KMS-11 (cell line): Measurements from ENCODE around the gene LIMA1.

Source experiments
- H2AFZ ChIP-seq: fragments of 200-600 bp; sonication (generic); 2 replicates; pipeline ENCODE4 v1.6.1; 2016; ENCODE audit warnings: antibody characterized with exemption, mixed run types, low read depth
- H3K27ac ChIP-seq: fragments of 200-600 bp; sonication (generic); 2 replicates; pipeline ENCODE4 v1.6.1; 2016; ENCODE audit warnings: mild to moderate bottlenecking, mixed run types
- H3K27me3 ChIP-seq: fragments of 200-600 bp; sonication (generic); 2 replicates; pipeline ENCODE4 v1.6.1; 2017; ENCODE audit warnings: mild to moderate bottlenecking, low read depth, mixed run types, moderate library complexity; ENCODE audit not compliant: insufficient read depth
- H3K36me3 ChIP-seq: fragments of 200-600 bp; sonication (generic); 2 replicates; pipeline ENCODE4 v1.6.1; 2017; ENCODE audit warnings: mild to moderate bottlenecking, mixed run types; ENCODE audit not compliant: insufficient read depth
- H3K4me1 ChIP-seq: fragments of 200-600 bp; sonication (generic); 2 replicates; pipeline ENCODE4 v1.6.1; 2016; ENCODE audit warnings: mild to moderate bottlenecking, low read depth, mixed run types; ENCODE audit not compliant: poor library complexity, severe bottlenecking
- H3K4me2 ChIP-seq: fragments of 200-600 bp; sonication (generic); 2 replicates; pipeline ENCODE4 v1.7.0; 2016; ENCODE audit warnings: mild to moderate bottlenecking, mixed run types
- H3K4me3 ChIP-seq: fragments of 200-600 bp; sonication (generic); IDR thresholded peaks from 2 replicates; pipeline ENCODE4 v1.6.1; 2017; ENCODE audit warnings: low read depth, low read length, mixed read lengths; ENCODE audit not compliant: insufficient read depth
- H3K79me2 ChIP-seq: fragments of 200-600 bp; sonication (generic); 2 replicates; pipeline ENCODE4 v1.6.1; 2016; ENCODE audit warnings: low read depth, mixed run types; ENCODE audit not compliant: insufficient read depth
- H3K9ac ChIP-seq: fragments of 200-600 bp; sonication (generic); 2 replicates; pipeline ENCODE4 v1.6.1; 2016; ENCODE audit warnings: mild to moderate bottlenecking, mixed run types
- H4K20me1 ChIP-seq: fragments of 200-600 bp; sonication (generic); 2 replicates; pipeline ENCODE4 v1.6.1; 2016; ENCODE audit warnings: mild to moderate bottlenecking, mixed run types; ENCODE audit not compliant: insufficient read depth
- CTCF ChIP-seq: fragments of 200-600 bp; sonication (generic); conservative IDR thresholded peaks from 2 replicates; pipeline ENCODE4 v1.6.1; 2017; ENCODE audit warnings: low read depth, mild to moderate bottlenecking, antibody characterized with exemption, low read length, moderate library complexity, mixed read lengths

The LIMA1 gene

DNA sequence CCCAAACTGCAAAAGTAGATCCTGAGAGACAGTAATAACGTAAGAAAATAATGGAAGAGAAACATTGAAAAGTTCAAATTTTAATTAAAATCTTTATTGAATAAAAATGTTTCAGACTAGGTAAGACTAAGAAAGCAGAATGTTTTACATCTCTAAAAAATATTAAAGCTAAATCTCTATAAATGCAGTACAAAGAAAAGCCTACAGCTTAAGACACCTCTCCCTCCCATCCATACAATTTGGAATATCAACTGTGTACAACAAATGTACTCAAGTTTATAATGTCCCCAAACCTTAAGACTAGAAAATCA is 107.6 kb downstream of the LIMA1 start:
- no peak overlapping the region for H2AFZ ChIP-seq
- no peaks in the 10 kb centered on the region for H4K20me1 ChIP-seq
- TF ChIP-seq CTCF, result no peak; the same call in none of the 2 replicates
- no peaks in the 10 kb centered on the region for H3K79me2 ChIP-seq
- H3K36me3 ChIP-seq, result no peaks in the 10 kb centered on the region
- H3K9ac ChIP-seq, result no peak overlapping the region
- H3K27ac ChIP-seq, result no peak overlapping the region
- H3K4me1 ChIP-seq, result no peaks in the 10 kb centered on the region
- no peak overlapping the region for H3K4me3 ChIP-seq
- no peaks in the 10 kb centered on the region for H3K27me3 ChIP-seq
- H3K4me2 ChIP-seq, result no peak overlapping the region

DNA sequence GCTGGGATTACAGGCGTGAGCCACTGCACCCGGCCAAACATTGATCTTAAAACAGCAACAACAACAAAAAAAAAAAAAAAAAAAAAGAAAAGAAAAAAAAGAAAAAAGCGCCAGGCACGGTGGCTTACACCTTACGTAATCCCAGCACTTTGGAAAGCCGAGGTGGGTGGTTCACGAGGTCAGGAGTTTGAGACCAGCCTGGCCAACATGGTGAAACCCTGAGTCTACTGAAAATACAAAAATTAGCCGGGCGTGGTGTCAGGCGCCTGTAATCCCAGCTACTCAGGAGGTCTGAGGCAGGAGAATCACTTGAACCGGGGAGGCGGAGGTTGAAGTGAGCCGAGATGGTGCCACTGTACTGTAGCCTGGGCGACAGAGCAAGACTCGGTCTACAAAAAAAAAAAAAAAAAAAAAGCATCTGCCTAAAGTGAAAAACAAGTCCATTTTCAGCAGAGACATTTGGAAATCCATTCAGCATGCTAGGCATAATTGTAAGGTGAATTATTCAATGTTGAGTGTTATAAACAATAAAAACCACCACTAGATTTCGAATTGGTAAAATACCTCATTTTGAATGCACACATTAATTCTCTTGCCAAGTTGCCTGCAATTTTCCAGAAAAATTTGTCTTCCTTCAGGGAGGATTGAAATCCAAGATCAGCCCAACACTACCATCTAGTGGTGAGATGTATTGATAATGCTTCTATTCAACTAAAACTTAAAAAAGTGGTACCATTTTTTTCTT is 108.2 kb downstream of the LIMA1 start:
- Histone ChIP-seq H3K79me2 (no peaks in the 10 kb centered on the region), H3K27ac (no peak overlapping the region), H3K4me2 (no peak overlapping the region), H3K36me3 (no peaks in the 10 kb centered on the region), H3K4me3 (no peak overlapping the region), H2AFZ (no peak overlapping the region), H4K20me1 (no peaks in the 10 kb centered on the region), H3K4me1 (no peaks in the 10 kb centered on the region), H3K27me3 (no peaks in the 10 kb centered on the region), H3K9ac (no peak overlapping the region)
- TF ChIP-seq CTCF, result peak; percentile 85

- no peaks in the 10 kb centered on the region for H3K36me3 ChIP-seq
- peaks cover 38% of the 10 kb centered on the region; the same call in 1 of the 2 replicates for H3K79me2 ChIP-seq
- peaks cover 13% of the 10 kb centered on the region for H3K4me1 ChIP-seq
- H3K4me3 ChIP-seq, result no peak within 1 kb of the TSS
- H3K27ac ChIP-seq, result peak within 1 kb of the TSS; percentile 61
- H2AFZ ChIP-seq, result peak within 1 kb of the TSS; percentile 92
- no peaks in the 10 kb centered on the region for H3K27me3 ChIP-seq
- peak within 1 kb of the TSS; percentile 97 for H3K4me2 ChIP-seq
- TF ChIP-seq CTCF, result peak; percentile 31; the same call in 1 of the 2 replicates
- no peaks in the 10 kb centered on the region for H4K20me1 ChIP-seq
- peak within 1 kb of the TSS; percentile 82 for H3K9ac ChIP-seq
These were observed 116.1 kb downstream of the LIMA1 start, which contains the start of gene CERS5 for GRCh38 chr12:50167049-50167828. CERS5 (minus strand) TSS chr12:50167369; CDS start chr12:50167297, 72 bp downstream.

DNA sequence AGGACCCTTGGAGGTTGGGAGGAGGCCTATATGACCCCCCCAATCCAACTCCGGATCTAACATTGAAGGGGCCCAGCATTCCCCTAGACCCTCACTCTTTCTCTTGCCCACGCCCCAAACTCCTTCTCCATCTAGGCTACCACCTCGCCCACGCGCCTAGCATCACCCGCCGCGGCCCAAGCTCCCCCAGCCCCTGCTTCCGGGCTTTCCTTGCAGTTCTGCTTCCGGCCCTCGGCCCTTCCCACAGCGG is 116.6 kb downstream of the LIMA1 start:
- H3K9ac ChIP-seq, result peak overlapping the region; percentile 82
- H2AFZ ChIP-seq, result peak overlapping the region; percentile 92
- no peaks in the 10 kb centered on the region for H4K20me1 ChIP-seq
- H3K27me3 ChIP-seq, result no peaks in the 10 kb centered on the region
- H3K79me2 ChIP-seq, result peaks cover 38% of the 10 kb centered on the region; the same call in 1 of the 2 replicates
- H3K4me3 ChIP-seq, result no peak overlapping the region
- peak overlapping the region; percentile 97 for H3K4me2 ChIP-seq
- peak overlapping the region; percentile 61 for H3K27ac ChIP-seq
- H3K4me1 ChIP-seq, result peaks cover 13% of the 10 kb centered on the region
- H3K36me3 ChIP-seq, result no peaks in the 10 kb centered on the region
- no peak for TF ChIP-seq CTCF
